Left lung (tissue), 10 donors: Measurements from ENCODE around the gene GPSM1. TPM values are rescaled to one million over a fixed set of nuclear protein-coding genes. Genes with fewer than 3 reads are reported as not detected.
"Not testable (repeated sequence)": the region's sequence is repeated elsewhere in the genome, so short reads cannot be mapped to it uniquely, and the experiment has no call there.

Experiments used
- ATAC-seq: fragments of 200-7000 bp; cut with Tn5 transposase; one replicate; pipeline ENCODE4 v1.9.1; 2020; ENCODE audit warnings: moderate library complexity
- DNase-seq, 4 donors: peaks; one replicate each; pipeline ENCODE4 v3.0.0-alpha.2; 2013 to 2020
- H3K27ac ChIP-seq, 2 donors: fragments of 200-600 bp; sonication (generic) in 1 of 2; one replicate each; pipeline versions ENCODE4 v1.5.0 to v1.8.0; 2020 to 2021
- H3K27me3 ChIP-seq, 2 donors: fragments of 200-600 bp; sonication (generic) in 1 of 2; one replicate each; pipeline versions ENCODE4 v1.5.0 to v1.8.0; 2020 to 2021
- H3K36me3 ChIP-seq, 2 donors: fragments of 200-600 bp; sonication (generic) in 1 of 2; one replicate each; pipeline versions ENCODE4 v1.5.0 to v1.8.0; 2020 to 2021
- H3K4me1 ChIP-seq, 2 donors: fragments of 200-600 bp; one replicate each; pipeline ENCODE4 v1.8.0; 2021
- H3K4me3 ChIP-seq, 2 donors: fragments of 200-600 bp; sonication (generic) in 1 of 2; one replicate each; pipeline versions ENCODE4 v1.5.0 to v1.8.0; 2020 to 2021; ENCODE audit warnings: mild to moderate bottlenecking in 1 of 2
- H3K9me3 ChIP-seq, 2 donors: fragments of 200-600 bp; sonication (generic) in 1 of 2; one replicate each; pipeline versions ENCODE4 v1.5.0 to v1.8.0; 2020 to 2021
- intact Hi-C, 2 donors: fragments of 100-400 bp; cut with DNase I; formaldehyde crosslinking; loops; one replicate each; pipeline versions ENCODE4 v1.11.2 to v1.14.2; 2022
- polyA plus RNA-seq, 6 donors: library from polyadenylated mRNA; unstranded; fragments of 120-200 nt; gene quantifications; one replicate each; pipeline ENCODE4 v1.2.1, GENCODE V29; 2013; ENCODE audit not compliant: insufficient read length in 6 of 6
- total RNA-seq, 2 donors: library from RNA; stranded (reverse); fragmentation: NEBNext Ultra II Directional; extraction: Animal tissue kit (Norgen Biotek cat#: 25700); gene quantifications; one replicate each; pipeline ENCODE4 v1.2.1, GENCODE V29; 2021
- TF ChIP-seq, protein P1 (sequence below), 2 donors: fragments of 200-600 bp; sonication (generic) in 1 of 2; IDR thresholded peaks; one replicate each; pipeline versions ENCODE4 v1.5.0 to v1.8.0; 2021; ENCODE audit warnings: antibody characterized with exemption in 2 of 2
- donor health status: DM: no; HTN: yes; CAD: no.
- donor health status: DM: no; HTN: no; CAD: no.

The GPSM1 gene
- total and polyA plus RNA-seq, 8 donors: 21.7 to 84.3 (median 52.7) TPM

DNA sequence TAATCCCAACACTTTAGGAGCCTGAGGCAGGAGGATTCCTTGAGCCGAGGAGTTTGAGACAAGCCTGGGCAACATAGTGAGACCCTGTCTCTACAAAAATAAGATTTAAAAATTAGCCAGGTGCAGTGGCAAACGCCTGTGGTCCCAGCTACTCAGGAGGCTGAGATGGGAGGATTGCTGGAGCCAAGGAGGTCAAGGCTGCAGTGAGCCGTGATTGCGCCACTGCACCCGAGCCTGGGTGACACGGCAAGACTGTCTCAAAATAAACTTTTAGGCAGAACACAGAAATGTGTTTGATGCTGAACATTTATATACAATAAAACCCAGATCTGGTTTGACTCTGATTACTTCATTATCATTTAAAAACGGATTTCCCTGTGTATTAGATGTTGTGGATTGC is 78.1 kb downstream of the GPSM1 start:
- Histone ChIP-seq H3K4me3 (no peak overlapping the region), H3K36me3 (peaks cover 0 to 58% of the 10 kb centered on the region in 2 donors), H3K9me3 (no peaks in the 10 kb centered on the region), H3K27ac (no peak overlapping the region), H3K27me3 (no peaks in the 10 kb centered on the region), H3K4me1 (peaks cover 14 to 20% of the 10 kb centered on the region in 2 donors)
- ATAC-seq: no peak
- DNase-seq: no peak
- intact Hi-C loops: no loop called here
- TF ChIP-seq, protein P1, sequence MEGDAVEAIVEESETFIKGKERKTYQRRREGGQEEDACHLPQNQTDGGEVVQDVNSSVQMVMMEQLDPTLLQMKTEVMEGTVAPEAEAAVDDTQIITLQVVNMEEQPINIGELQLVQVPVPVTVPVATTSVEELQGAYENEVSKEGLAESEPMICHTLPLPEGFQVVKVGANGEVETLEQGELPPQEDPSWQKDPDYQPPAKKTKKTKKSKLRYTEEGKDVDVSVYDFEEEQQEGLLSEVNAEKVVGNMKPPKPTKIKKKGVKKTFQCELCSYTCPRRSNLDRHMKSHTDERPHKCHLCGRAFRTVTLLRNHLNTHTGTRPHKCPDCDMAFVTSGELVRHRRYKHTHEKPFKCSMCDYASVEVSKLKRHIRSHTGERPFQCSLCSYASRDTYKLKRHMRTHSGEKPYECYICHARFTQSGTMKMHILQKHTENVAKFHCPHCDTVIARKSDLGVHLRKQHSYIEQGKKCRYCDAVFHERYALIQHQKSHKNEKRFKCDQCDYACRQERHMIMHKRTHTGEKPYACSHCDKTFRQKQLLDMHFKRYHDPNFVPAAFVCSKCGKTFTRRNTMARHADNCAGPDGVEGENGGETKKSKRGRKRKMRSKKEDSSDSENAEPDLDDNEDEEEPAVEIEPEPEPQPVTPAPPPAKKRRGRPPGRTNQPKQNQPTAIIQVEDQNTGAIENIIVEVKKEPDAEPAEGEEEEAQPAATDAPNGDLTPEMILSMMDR (IDR thresholded peaks at IDR 0.05): no peak

DNA sequence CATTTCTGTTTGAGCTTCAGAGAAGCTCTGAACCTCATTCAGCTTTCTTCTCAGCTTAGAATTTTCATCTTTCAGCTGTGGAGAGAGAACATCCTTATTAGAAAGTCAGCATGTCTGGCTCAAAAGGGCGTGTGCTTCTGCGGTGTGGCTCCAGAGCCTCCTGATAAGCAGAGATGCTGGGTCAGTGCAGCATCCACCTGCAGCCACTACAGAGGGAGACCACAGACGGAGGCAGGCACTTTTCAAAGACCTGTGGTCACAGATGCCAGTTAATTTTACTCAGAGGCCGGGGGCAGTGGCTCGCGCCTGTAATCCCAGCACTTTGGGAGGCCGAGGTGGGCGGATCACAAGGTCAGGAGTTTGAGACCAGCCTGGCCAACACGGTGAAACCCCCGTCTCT is 78.6 kb downstream of the GPSM1 start:
- H3K4me1 ChIP-seq: peaks cover 12 to 17% of the 10 kb centered on the region in 2 donors
- peaks cover 0 to 58% of the 10 kb centered on the region in 2 donors for H3K36me3 ChIP-seq
- H3K9me3 ChIP-seq, H3K27me3 ChIP-seq, intact Hi-C loops, DNase-seq, H3K27ac ChIP-seq, ATAC-seq, H3K4me3 ChIP-seq: not testable (repeated sequence)

- not testable (repeated sequence) for H3K27ac ChIP-seq
Observed at GRCh38 chr9:136407061-136407460, 79.7 kb downstream of the GPSM1 start.

DNA sequence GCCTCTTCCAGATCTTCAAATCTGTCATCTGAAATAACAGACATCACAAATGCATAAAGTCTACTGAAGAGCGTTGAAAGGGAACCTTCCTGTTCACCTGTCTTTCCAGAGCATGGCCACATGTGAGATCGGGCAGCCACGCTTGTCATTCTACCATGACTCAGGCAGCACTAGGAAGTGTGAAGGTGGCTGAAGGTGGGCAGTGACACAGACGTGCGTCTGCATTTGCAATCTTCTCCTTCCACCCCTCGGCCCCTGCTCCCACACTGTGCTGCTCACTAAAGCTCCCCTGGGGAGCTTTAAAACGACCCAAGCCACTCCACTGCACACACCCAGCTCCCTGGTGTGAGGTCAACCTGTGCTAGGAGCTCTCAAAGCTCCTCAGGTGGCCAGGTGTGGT is 80.6 kb downstream of the GPSM1 start:
- Histone ChIP-seq H3K4me1 (peaks cover 20 to 32% of the 10 kb centered on the region in 2 donors), H3K36me3 (peaks cover 0 to 58% of the 10 kb centered on the region in 2 donors), H3K4me3 (no peak overlapping the region), H3K9me3 (no peaks in the 10 kb centered on the region), H3K27ac (no peak overlapping the region), H3K27me3 (no peaks in the 10 kb centered on the region)
- intact Hi-C loops: no loop called here
- TF ChIP-seq, protein P1 (IDR thresholded peaks at IDR 0.05): no peak
- ATAC-seq (no peak), DNase-seq (no peak)

More at GRCh38 chr9:136407061-136407460, 79.7 kb downstream of the GPSM1 start:
- Histone ChIP-seq H3K4me1 (peaks cover 20 to 29% of the 10 kb centered on the region in 2 donors), H3K36me3 (peaks cover 0 to 55% of the 10 kb centered on the region in 2 donors)
- peak in 1 of 4 donors; percentile 57 for DNase-seq
- intact Hi-C loops, H3K9me3 ChIP-seq, H3K4me3 ChIP-seq, H3K27me3 ChIP-seq, ATAC-seq: not testable (repeated sequence)

Other genes starting within 250 kb of the GPSM1 start
- gene NACC2, start 232.2 kb upstream of the GPSM1 start, total RNA-seq: 10 to 100 TPM; 25.2 to 29.5 TPM
- gene NACC2, start 232.2 kb upstream of the GPSM1 start, polyA plus RNA-seq: 1 to 10 TPM; 3.6 to 7.4 (median 5.3) TPM
- gene TMEM250, start 208.7 kb upstream of the GPSM1 start, total RNA-seq: 10 to 100 TPM; 30.4 to 42.1 TPM
- 10 to 100 TPM; 10.7 to 19.0 (median 16.0) TPM for gene TMEM250, start 208.7 kb upstream of the GPSM1 start, polyA plus RNA-seq
- not detected for gene LHX3, start 122.4 kb upstream of the GPSM1 start, total RNA-seq
- not detected for gene LHX3, start 122.4 kb upstream of the GPSM1 start, polyA plus RNA-seq
- gene QSOX2, start 81.7 kb upstream of the GPSM1 start, total RNA-seq: 10 to 100 TPM; 10.5 to 13.6 TPM
- 10 to 100 TPM in 5 of 6 donors, 1 to 10 TPM in 1; 9.5 to 15.4 (median 12.0) TPM for gene QSOX2, start 81.7 kb upstream of the GPSM1 start, polyA plus RNA-seq
- 1 to 10 TPM in 1 of 2 donors, under 1 TPM in 1; 0.47 to 2.6 TPM for gene CCDC187, start 23.4 kb upstream of the GPSM1 start, total RNA-seq
- 1 to 10 TPM; 1.1 to 3.0 (median 1.9) TPM for gene CCDC187, start 23.4 kb upstream of the GPSM1 start, polyA plus RNA-seq
- gene DNLZ, start 36.2 kb downstream of the GPSM1 start, total RNA-seq: 10 to 100 TPM; 12.0 to 17.5 TPM
- 10 to 100 TPM in 2 of 6 donors, 1 to 10 TPM in 4; 4.2 to 18.8 (median 6.2) TPM for gene DNLZ, start 36.2 kb downstream of the GPSM1 start, polyA plus RNA-seq
- gene CARD9, start 46.1 kb downstream of the GPSM1 start, total RNA-seq: 10 to 100 TPM in 1 of 2 donors, 1 to 10 TPM in 1; 6.6 to 11.1 TPM
- 1 to 10 TPM in 5 of 6 donors, under 1 TPM in 1; 0.66 to 1.7 (median 1.3) TPM for gene CARD9, start 46.1 kb downstream of the GPSM1 start, polyA plus RNA-seq
- gene SNAPC4, start 72.6 kb downstream of the GPSM1 start, total RNA-seq: 1 to 10 TPM; 5.8 to 7.6 TPM
- gene SNAPC4, start 72.6 kb downstream of the GPSM1 start, polyA plus RNA-seq: 10 to 100 TPM; 10.6 to 14.2 (median 12.0) TPM
- 10 to 100 TPM; 37.8 to 62.5 TPM for gene ENTR1, start 83.1 kb downstream of the GPSM1 start, total RNA-seq
- gene ENTR1, start 83.1 kb downstream of the GPSM1 start, polyA plus RNA-seq: 10 to 100 TPM; 40.6 to 64.5 (median 51.8) TPM
- 10 to 100 TPM; 44.9 to 52.5 TPM for gene PMPCA, start 83.1 kb downstream of the GPSM1 start, total RNA-seq
- 10 to 100 TPM; 44.7 to 59.5 (median 54.0) TPM for gene PMPCA, start 83.1 kb downstream of the GPSM1 start, polyA plus RNA-seq
- gene INPP5E, start 112.3 kb downstream of the GPSM1 start, total RNA-seq: 10 to 100 TPM; 12.0 TPM
- 10 to 100 TPM; 11.4 to 19.8 (median 14.3) TPM for gene INPP5E, start 112.3 kb downstream of the GPSM1 start, polyA plus RNA-seq
- gene SEC16A, start 155.5 kb downstream of the GPSM1 start, total RNA-seq: 10 to 100 TPM; 77.8 to 79.5 TPM
- gene SEC16A, start 155.5 kb downstream of the GPSM1 start, polyA plus RNA-seq: 10 to 100 TPM; 51.2 to 69.4 (median 56.5) TPM
- gene NOTCH1, start 218.5 kb downstream of the GPSM1 start, total RNA-seq: 100 to 1,000 TPM in 1 of 2 donors, 10 to 100 TPM in 1; 65.1 to 102 TPM
- 10 to 100 TPM; 21.7 to 41.7 (median 30.4) TPM for gene NOTCH1, start 218.5 kb downstream of the GPSM1 start, polyA plus RNA-seq